Naive thymus-derived CD4-positive, alpha-beta T cell (primary cell): ENCODE data around the gene SLC34A1. TPM values are rescaled to one million over a fixed set of nuclear protein-coding genes. Genes with fewer than 3 reads are reported as not detected.

ENCODE experiments used
- ATAC-seq: fragments of 150-1000 bp; cut with Tn5 transposase; 2 replicates; pipeline ENCODE4 v1.10.0; 2021; ENCODE audit warnings: mild to moderate bottlenecking, moderate library complexity
- CTCF ChIA-PET: fragments of 350-600 bp; sonication (Branson Sonifier 250); formaldehyde crosslinking; loops from one replicate; lab custom pipeline; 2021; ENCODE audit warnings: antibody characterized with exemption; lab: Charles Lee
- POLR2A ChIA-PET: fragments of 350-600 bp; sonication (Branson Sonifier 250); formaldehyde crosslinking; loops from one replicate; lab custom pipeline; 2021; ENCODE audit warnings: antibody characterized with exemption, inconsistent platforms; lab: Charles Lee
- DNase-seq, 9 donors: peaks; one replicate each; pipeline versions ENCODE4 v3.0.0 to v3.0.0-alpha.2; 2020 to 2022; ENCODE audit warnings: mixed read lengths in 1 of 9
- H3K27ac ChIP-seq: one replicate; pipeline ENCODE4 v1.7.0; 2013; ENCODE audit warnings: mild to moderate bottlenecking, low read depth, low read length, moderate library complexity
- H3K27me3 ChIP-seq, 2 donors: one replicate each; pipeline ENCODE4 v1.7.0; 2013; ENCODE audit warnings: low read length in 2 of 2, mild to moderate bottlenecking in 2 of 2, moderate library complexity in 2 of 2; ENCODE audit not compliant: control insufficient read depth in 2 of 2, insufficient read depth in 2 of 2
- H3K36me3 ChIP-seq, 3 experiments: 1 replicate in 2 of 3; 2 replicates in 1 of 3; pipeline ENCODE4 v1.7.0; 2013; ENCODE audit warnings: low read length in 3 of 3, mild to moderate bottlenecking in 3 of 3, moderate library complexity in 1 of 3; ENCODE audit not compliant: insufficient read depth in 3 of 3, control insufficient read depth in 2 of 3
- H3K4me1 ChIP-seq, 2 donors: one replicate each; pipeline ENCODE4 v1.7.0; 2013; ENCODE audit warnings: low read length in 2 of 2, mild to moderate bottlenecking in 2 of 2, moderate library complexity in 1 of 2; ENCODE audit not compliant: control insufficient read depth in 2 of 2, insufficient read depth in 2 of 2
- H3K4me3 ChIP-seq: 2 replicates; pipeline ENCODE4 v1.7.0; 2013; ENCODE audit warnings: mild to moderate bottlenecking, low read length
- H3K9me3 ChIP-seq, 3 experiments: 1 replicate in 2 of 3; 2 replicates in 1 of 3; pipeline ENCODE4 v1.7.0; 2013; ENCODE audit warnings: low read length in 3 of 3; ENCODE audit not compliant: control insufficient read depth in 2 of 3
- H3K27ac Mint-ChIP-seq, 9 donors: one replicate each; pipeline ENCODE4 v1.8.0; 2020 to 2022; ENCODE audit warnings: mixed read lengths in 9 of 9, mild to moderate bottlenecking in 8 of 9, moderate library complexity in 5 of 9, inconsistent platforms in 2 of 9
- H3K27me3 Mint-ChIP-seq, 5 donors: one replicate each; pipeline ENCODE4 v1.8.0; 2021 to 2022; ENCODE audit warnings: mixed read lengths in 5 of 5, mild to moderate bottlenecking in 1 of 5
- H3K36me3 Mint-ChIP-seq, 5 donors: one replicate each; pipeline ENCODE4 v1.8.0; 2020 to 2022; ENCODE audit warnings: mixed read lengths in 5 of 5, mild to moderate bottlenecking in 3 of 5, inconsistent platforms in 1 of 5
- H3K4me1 Mint-ChIP-seq, 7 donors: one replicate each; pipeline ENCODE4 v1.8.0; 2020 to 2022; ENCODE audit warnings: mixed read lengths in 7 of 7, mild to moderate bottlenecking in 3 of 7, inconsistent platforms in 1 of 7
- H3K4me3 Mint-ChIP-seq, 10 donors: one replicate each; pipeline ENCODE4 v1.8.0; 2020 to 2022; ENCODE audit warnings: mild to moderate bottlenecking in 10 of 10, mixed read lengths in 10 of 10, moderate library complexity in 6 of 10, inconsistent platforms in 2 of 10
- H3K9me3 Mint-ChIP-seq, 11 donors: one replicate each; pipeline ENCODE4 v1.8.0; 2020 to 2022; ENCODE audit warnings: mixed read lengths in 11 of 11, mild to moderate bottlenecking in 4 of 11, inconsistent platforms in 1 of 11, moderate library complexity in 1 of 11
- intact Hi-C, 2 donors: fragments of 100-400 bp; cut with micrococcal nuclease; formaldehyde crosslinking; loops; one replicate each; pipeline ENCODE4 v1.15.1; 2023
- polyA plus RNA-seq, 2 donors: library from polyadenylated mRNA; unstranded; fragments of 300-500 nt; fragmentation: Illumina TruSeq; gene quantifications; one replicate each; pipeline ENCODE4 v1.2.3, GENCODE V29; 2021
- total RNA-seq, 6 experiments: library from RNA in 5 of 6; stranded (reverse) in 5 of 6; gene quantifications; 1 replicate in 5 of 6; 2 replicates in 1 of 6; pipeline ENCODE4 v1.2.3 and lab custom pipeline; 2021 to 2026

SLC34A1 gene
- total and polyA plus RNA-seq, 7 experiments from 2014 or later: 0.27 to 0.29 TPM; not detected in 5

GRCh38 chr5:177432143-177432838 lies 48.1 kb downstream of the SLC34A1 start:
- H3K4me3 ChIP-seq: peak overlapping the region; percentile 95
- Mint-ChIP-seq H3K4me3 (peak overlapping the region; percentile 61 to 96 (median 94)), H3K27me3 (no peaks in the 10 kb centered on the region), H3K27ac (peak overlapping the region; percentile 91 to 97 (median 94)), H3K9me3 (no peaks in the 10 kb centered on the region), H3K4me1 (peaks cover 43 to 92% (median 72%) of the 10 kb centered on the region in 7 donors), H3K36me3 (peaks cover 0 to 45% (median 25%) of the 10 kb centered on the region in 5 donors)
- ATAC-seq: no peak
- DNase-seq: peak in 1 of 9 donors; percentile 30
- intact Hi-C loops: loop anchor here in 1 of 2 donors (10.0 kb wide), 1 partner anchor 1193 kb away; the partner anchor contains the start of gene CLK4
- peak overlapping the region; percentile 92 for H3K27ac ChIP-seq
- no peaks in the 10 kb centered on the region for H3K9me3 ChIP-seq
- H3K4me1 ChIP-seq: peaks cover 67 to 72% of the 10 kb centered on the region in 2 donors
- H3K27me3 ChIP-seq: no peaks in the 10 kb centered on the region
- POLR2A ChIA-PET: interaction anchor here (0.8 to 23.7 kb wide), 9 partner anchors 7 to 76 kb away, joined by 3 to 804 read pairs (median 5); partner anchors contain the start of genes F12, GRK6 and PRR7
- CTCF ChIA-PET: interaction anchor here (1.0 to 10.3 kb wide), 10 partner anchors 10 to 68 kb away, joined by 3 to 116 read pairs (median 5); partner anchors contain the start of genes F12, PFN3 and PRR7
- peaks cover 29 to 65% (median 32%) of the 10 kb centered on the region in 3 experiments for H3K36me3 ChIP-seq

- no peaks in the 10 kb centered on the region for H3K27me3 Mint-ChIP-seq
- peak overlapping the region; percentile 38 to 97 (median 88) for H3K27ac Mint-ChIP-seq
- Histone ChIP-seq H3K9me3 (no peaks in the 10 kb centered on the region), H3K27me3 (no peaks in the 10 kb centered on the region), H3K4me3 (peak overlapping the region; percentile 95), H3K36me3 (peaks cover 29 to 73% (median 39%) of the 10 kb centered on the region in 3 experiments), H3K27ac (peak overlapping the region; percentile 92), H3K4me1 (peaks cover 67 to 78% of the 10 kb centered on the region in 2 donors)
- DNase-seq (no peak), ATAC-seq (no peak)
- H3K9me3 Mint-ChIP-seq: no peaks in the 10 kb centered on the region
- H3K4me1 Mint-ChIP-seq: peaks cover 50 to 96% (median 69%) of the 10 kb centered on the region in 7 donors
- peaks cover 0 to 42% (median 26%) of the 10 kb centered on the region in 5 donors for H3K36me3 Mint-ChIP-seq
- intact Hi-C loops: loop anchor here in 1 of 2 donors (10.0 kb wide), 1 partner anchor 1192 kb away; the partner anchor contains the start of gene CLK4
- H3K4me3 Mint-ChIP-seq: peak overlapping the region; percentile 30 to 95 (median 74)
- ChIA-PET CTCF (interaction anchor here (1.0 to 10.3 kb wide), 6 partner anchors 12 to 68 kb away, joined by 3 to 116 read pairs (median 20); partner anchors contain the start of genes PFN3 and PRR7), POLR2A (interaction anchor here (1.1 to 23.7 kb wide), 6 partner anchors 8 to 38 kb away, joined by 4 to 804 read pairs (median 97); partner anchors contain the start of genes F12, GRK6 and PRR7)
Measured at GRCh38 chr5:177432839-177433657, 48.8 kb downstream of the SLC34A1 start.

- H3K9me3 ChIP-seq: no peaks in the 10 kb centered on the region
- Mint-ChIP-seq H3K4me1 (peaks cover 52 to 96% (median 75%) of the 10 kb centered on the region in 7 donors), H3K9me3 (no peaks in the 10 kb centered on the region), H3K4me3 (peak overlapping the region; percentile 33 to 95 (median 74)), H3K27me3 (no peaks in the 10 kb centered on the region), H3K27ac (peak overlapping the region; percentile 36 to 97 (median 89)), H3K36me3 (peaks cover 0 to 43% (median 30%) of the 10 kb centered on the region in 5 donors)
- peaks cover 29 to 79% (median 40%) of the 10 kb centered on the region in 3 experiments for H3K36me3 ChIP-seq
- H3K4me1 ChIP-seq: peaks cover 62 to 85% of the 10 kb centered on the region in 2 donors
- ChIA-PET CTCF (interaction anchor here (0.7 to 10.3 kb wide), 6 partner anchors 10 to 69 kb away, joined by 3 to 116 read pairs (median 4); partner anchors contain the start of genes PFN3 and PRR7), POLR2A (interaction anchor here (1.3 to 23.7 kb wide), 4 partner anchors 9 to 30 kb away, joined by 6 to 804 read pairs (median 97); partner anchors contain the start of genes GRK6 and PRR7)
- ATAC-seq: no peak
- H3K27me3 ChIP-seq: no peaks in the 10 kb centered on the region
- H3K4me3 ChIP-seq: peak overlapping the region; percentile 95
- no peak for DNase-seq
- peak overlapping the region; percentile 92 for H3K27ac ChIP-seq
- intact Hi-C loops: loop anchor here in 1 of 2 donors (10.0 kb wide), 1 partner anchor 1191 kb away; the partner anchor contains the start of gene CLK4
Measured at GRCh38 chr5:177433658-177434217, 49.5 kb downstream of the SLC34A1 start.

GRCh38 chr5:177434437-177434836 lies 50.2 kb downstream of the SLC34A1 start:
- CTCF ChIA-PET: interaction anchor here (0.7 to 10.3 kb wide), 4 partner anchors 10 to 69 kb away, joined by 4 to 116 read pairs (median 4); partner anchors contain the start of gene PFN3
- H3K4me3 Mint-ChIP-seq: peak overlapping the region; percentile 52 to 87 (median 80)
- H3K36me3 Mint-ChIP-seq: peaks cover 0 to 39% (median 31%) of the 10 kb centered on the region in 5 donors
- ATAC-seq (peak; percentile 6), DNase-seq (peak in 2 of 9 donors; percentile 37 to 53)
- H3K27me3 Mint-ChIP-seq: no peaks in the 10 kb centered on the region
- peaks cover 29 to 83% (median 41%) of the 10 kb centered on the region in 3 experiments for H3K36me3 ChIP-seq
- POLR2A ChIA-PET: interaction anchor here (0.9 to 23.7 kb wide), 5 partner anchors 10 to 56 kb away, joined by 3 to 804 read pairs (median 15); partner anchors contain the start of genes GRK6 and PRR7
- peak overlapping the region; percentile 92 for H3K27ac ChIP-seq
- no peaks in the 10 kb centered on the region for H3K9me3 ChIP-seq
- H3K4me1 Mint-ChIP-seq: peaks cover 47 to 96% (median 73%) of the 10 kb centered on the region in 7 donors
- peak overlapping the region; percentile 81 to 97 (median 89) for H3K27ac Mint-ChIP-seq
- intact Hi-C loops: loop anchor here in 1 of 2 donors (10.0 kb wide), 1 partner anchor 1190 kb away; the partner anchor contains the start of gene CLK4
- H3K4me3 ChIP-seq: peak overlapping the region; percentile 4
- H3K9me3 Mint-ChIP-seq: no peaks in the 10 kb centered on the region
- H3K4me1 ChIP-seq: peaks cover 58 to 86% of the 10 kb centered on the region in 2 donors
- no peaks in the 10 kb centered on the region for H3K27me3 ChIP-seq

GRCh38 chr5:177434942-177435738 lies 50.9 kb downstream of the SLC34A1 start:
- H3K27ac Mint-ChIP-seq: peak overlapping the region; percentile 62 to 97 (median 89)
- H3K27ac ChIP-seq: peak overlapping the region; percentile 92
- no peaks in the 10 kb centered on the region for H3K27me3 Mint-ChIP-seq
- H3K4me1 Mint-ChIP-seq: peaks cover 47 to 96% (median 73%) of the 10 kb centered on the region in 7 donors
- ChIA-PET POLR2A (interaction anchor here (0.9 to 23.7 kb wide), 6 partner anchors 10 to 57 kb away, joined by 3 to 804 read pairs (median 97); partner anchors contain the start of genes GRK6 and PRR7), CTCF (interaction anchor here (1.1 to 10.3 kb wide), 3 partner anchors 20 to 68 kb away, joined by 4 to 116 read pairs (median 4); partner anchors contain the start of gene PFN3)
- peaks cover 0 to 44% (median 38%) of the 10 kb centered on the region in 5 donors for H3K36me3 Mint-ChIP-seq
- peaks cover 29 to 89% (median 47%) of the 10 kb centered on the region in 3 experiments for H3K36me3 ChIP-seq
- H3K27me3 ChIP-seq: no peaks in the 10 kb centered on the region
- no peak for ATAC-seq
- intact Hi-C loops: loop anchor here in 1 of 2 donors (10.0 kb wide), 1 partner anchor 1190 kb away; the partner anchor contains the start of gene CLK4
- H3K4me1 ChIP-seq: peaks cover 51 to 86% of the 10 kb centered on the region in 2 donors
- DNase-seq: no peak
- H3K4me3 ChIP-seq: no peak overlapping the region
- peak overlapping the region in 8 of 10 donors; percentile 8 to 87 (median 40) for H3K4me3 Mint-ChIP-seq
- H3K9me3 Mint-ChIP-seq: no peaks in the 10 kb centered on the region
- H3K9me3 ChIP-seq: no peaks in the 10 kb centered on the region
